Lower leg skin (tissue), 3 donors: Measurements from ENCODE around the gene CLEC4M.

Experiments used
- POLR2A ChIP-seq, 2 donors: fragments of 450-650 bp; IDR thresholded peaks; one replicate each; pipeline ENCODE4 v1.6.1; 2016 to 2017; ENCODE audit warnings: antibody characterized with exemption in 2 of 2, mild to moderate bottlenecking in 1 of 2, moderate library complexity in 1 of 2
- TF ChIP-seq, protein P1 (sequence below), 3 donors: fragments of 450-650 bp; IDR thresholded peaks; one replicate each; pipeline ENCODE4 v1.5.1; 2016; ENCODE audit warnings: antibody characterized with exemption in 3 of 3, mild to moderate bottlenecking in 3 of 3, moderate library complexity in 2 of 3

DNA sequence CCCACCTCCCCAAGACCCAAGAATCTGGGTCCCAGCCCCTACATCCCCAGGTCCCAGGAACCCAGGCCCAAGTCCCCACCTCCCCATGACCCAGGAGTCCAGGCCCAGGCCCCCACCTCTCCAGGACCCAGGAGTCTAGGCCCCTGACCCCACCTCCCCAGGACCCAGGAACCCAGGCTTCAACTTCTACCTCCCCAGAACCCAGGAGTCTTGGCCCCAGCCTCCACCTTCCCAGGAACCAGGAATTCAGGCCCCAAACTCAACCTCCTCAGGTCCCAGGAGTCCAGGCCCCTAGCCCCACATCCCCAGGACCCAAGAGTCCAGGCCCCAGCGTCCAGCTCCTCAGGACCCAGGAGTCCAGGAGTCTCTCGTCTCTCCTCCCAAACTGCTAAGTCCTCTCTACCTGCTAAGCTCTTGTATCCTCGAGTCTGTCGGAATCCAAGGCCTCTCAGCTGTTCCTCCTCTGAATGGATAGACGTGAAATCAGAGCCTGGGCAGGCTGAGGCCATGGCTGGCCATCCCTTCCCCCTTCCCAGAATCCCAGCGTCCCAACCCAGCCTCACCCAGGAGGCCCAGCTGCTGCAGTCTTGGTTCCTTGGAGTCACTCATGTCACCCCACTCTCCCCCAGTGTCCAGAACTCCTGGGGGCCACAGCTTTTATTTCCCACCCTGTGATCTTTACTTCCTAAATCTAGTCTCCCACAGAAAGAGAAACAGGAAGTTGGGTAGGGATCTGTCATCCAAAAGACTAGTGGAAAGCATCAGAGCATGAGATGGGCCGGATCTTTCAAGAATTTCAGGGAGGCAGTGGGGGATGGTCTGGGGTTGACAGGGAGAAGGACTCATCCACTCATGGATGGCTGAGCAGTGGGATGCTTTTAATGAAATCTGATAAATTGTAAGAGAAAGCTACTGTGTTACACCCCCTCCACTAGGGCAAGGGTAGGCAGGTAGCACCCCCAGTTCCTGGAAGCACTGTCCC is 15.8 kb upstream of the CLEC4M start, which contains the start of gene CD209:
- TF ChIP-seq POLR2A (IDR thresholded peaks at IDR 0.05): no peak
- TF ChIP-seq, protein P1, sequence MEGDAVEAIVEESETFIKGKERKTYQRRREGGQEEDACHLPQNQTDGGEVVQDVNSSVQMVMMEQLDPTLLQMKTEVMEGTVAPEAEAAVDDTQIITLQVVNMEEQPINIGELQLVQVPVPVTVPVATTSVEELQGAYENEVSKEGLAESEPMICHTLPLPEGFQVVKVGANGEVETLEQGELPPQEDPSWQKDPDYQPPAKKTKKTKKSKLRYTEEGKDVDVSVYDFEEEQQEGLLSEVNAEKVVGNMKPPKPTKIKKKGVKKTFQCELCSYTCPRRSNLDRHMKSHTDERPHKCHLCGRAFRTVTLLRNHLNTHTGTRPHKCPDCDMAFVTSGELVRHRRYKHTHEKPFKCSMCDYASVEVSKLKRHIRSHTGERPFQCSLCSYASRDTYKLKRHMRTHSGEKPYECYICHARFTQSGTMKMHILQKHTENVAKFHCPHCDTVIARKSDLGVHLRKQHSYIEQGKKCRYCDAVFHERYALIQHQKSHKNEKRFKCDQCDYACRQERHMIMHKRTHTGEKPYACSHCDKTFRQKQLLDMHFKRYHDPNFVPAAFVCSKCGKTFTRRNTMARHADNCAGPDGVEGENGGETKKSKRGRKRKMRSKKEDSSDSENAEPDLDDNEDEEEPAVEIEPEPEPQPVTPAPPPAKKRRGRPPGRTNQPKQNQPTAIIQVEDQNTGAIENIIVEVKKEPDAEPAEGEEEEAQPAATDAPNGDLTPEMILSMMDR (IDR thresholded peaks at IDR 0.05): no peak
